Kasumi-1 (cell line): ENCODE measurements around the gene FHAD1.

Experiments
- DNase-seq, 2 experiments: peaks; one replicate each; lab custom pipeline; 2025; lab: John Stamatoyannopoulos, UW

Gene FHAD1

DNA sequence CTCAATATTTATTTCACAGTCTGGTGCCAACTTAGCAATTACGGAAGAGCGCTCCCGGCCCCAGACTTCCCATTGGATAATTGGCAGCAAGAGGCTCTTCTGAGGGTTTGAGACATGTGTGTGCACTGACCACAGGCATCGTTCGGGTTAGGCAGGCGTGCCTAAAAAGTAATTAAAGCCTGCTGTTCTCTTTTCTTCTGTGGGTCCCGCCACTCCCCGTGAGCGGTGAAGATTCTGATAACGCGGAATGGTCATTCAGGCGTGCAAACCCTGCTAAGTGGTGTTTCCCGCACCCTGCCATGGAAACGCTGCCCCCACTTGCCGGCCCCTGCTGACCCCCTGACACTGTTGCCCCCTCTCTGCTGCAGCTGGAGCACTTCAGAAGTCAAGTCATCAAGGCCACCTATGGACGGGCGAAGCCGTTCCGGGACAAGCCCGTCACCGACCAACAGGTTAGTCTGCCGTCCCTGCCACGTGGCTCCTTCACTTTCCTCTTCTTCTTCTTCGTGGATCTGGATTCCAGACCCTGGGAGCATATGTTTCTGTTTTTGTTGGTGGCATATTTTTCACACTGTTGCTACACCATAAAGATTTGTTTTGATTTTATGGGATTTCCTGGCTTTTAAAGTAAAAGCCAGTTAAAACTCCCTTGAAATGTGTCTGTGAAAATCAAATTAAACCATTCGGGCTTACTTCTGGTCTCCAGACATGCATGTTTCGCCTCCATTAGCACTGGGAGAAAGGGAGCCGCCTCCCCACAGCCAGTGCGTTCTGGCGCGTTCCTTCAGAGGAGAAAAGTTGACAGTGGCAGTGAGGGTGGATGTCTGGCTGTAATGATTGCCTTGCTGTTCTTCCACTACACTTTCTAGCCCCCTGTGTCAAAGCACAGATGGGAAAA, 79.9 kb downstream of the FHAD1 start:
- DNase-seq, result no peak

DNA sequence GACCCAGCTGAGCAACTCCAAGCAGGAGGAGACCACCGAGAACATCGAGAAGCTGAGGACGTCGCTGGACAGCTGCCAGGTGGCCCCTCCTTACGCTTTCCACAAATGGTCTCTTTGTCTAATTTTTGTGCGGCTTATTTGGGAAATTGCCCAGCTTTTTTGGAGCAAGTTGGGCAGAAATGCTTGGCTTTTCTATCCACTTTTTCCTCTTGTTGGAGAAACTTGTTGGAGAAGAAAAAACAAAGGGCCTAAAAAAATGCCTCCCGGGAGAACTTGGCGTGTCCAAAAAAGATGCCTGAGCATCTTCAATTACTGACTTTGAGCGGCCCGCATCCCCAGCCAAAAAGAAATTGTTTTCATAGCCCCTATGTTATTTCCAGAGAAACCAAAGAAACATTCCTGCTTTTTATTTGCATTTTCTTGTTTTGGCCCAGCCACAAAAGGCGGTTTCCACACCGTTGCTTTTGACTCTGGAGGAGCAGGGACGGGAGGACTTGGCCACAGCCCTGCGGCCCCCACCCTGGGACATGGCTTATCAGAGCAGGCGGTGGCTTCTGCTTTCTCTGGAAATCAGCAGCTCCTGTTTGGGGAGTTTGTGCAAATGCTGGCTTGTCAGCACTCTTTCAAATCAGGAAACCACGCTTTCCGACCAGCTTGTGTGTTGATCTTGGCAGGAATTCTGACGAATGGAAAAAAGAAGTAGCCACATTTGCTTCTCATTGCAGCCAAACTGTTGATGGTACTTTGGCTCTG, 81.5 kb downstream of the FHAD1 start:
- peak; percentile 76 to 85 for DNase-seq

DNA sequence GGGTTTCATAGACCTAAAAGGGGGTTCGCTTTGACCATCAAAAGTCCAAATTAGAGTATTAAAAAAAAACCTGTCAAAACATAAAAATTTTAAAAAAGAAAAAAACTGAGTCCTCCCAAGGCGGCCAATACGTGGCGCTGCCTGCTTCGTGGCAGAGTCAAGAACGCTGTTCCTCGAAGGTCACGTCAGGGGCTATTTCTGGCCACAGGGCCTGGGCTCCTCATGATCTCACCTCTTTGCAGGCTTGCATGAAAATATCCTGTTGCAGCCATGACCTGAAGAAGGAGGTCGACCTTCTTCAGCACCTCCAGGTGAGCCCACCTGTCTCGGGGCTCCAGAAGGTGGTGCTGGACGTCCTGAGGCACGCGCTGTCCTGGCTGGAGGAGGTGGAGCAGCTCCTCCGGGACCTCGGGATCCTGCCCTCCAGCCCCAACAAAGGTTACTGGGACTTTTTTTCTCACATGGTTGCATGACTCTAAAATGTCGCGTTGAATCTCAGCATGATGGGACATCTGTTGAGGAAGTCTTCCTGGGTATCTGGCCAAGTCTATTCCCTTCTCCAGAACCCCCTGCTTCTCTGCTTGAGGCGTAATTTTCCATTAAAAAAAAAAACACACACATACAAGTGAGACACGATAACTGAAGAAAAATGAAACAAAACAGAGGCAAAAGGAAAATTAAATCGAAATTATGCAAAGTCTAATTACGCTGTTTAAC, 82.2 kb downstream of the FHAD1 start:
- DNase-seq, result peak; percentile 48 to 70

DNA sequence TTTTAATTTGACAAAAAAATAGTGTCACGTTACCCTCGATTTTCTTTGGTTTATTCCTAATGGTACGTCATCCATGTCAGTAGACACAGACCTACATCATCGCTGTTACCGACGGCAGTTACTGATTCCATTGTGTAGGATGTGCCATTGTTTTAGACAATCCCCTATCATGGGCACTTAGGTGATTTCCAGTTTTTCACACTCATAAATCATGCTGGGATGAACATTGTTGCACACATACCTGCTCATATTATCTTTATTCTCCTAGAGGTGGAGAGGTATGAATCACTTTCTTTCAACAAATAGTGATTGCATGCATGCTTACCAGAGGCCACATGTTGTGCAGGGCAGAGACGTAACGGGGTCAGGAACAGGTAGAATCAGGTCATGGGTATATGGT, 83.0 kb downstream of the FHAD1 start:
- DNase-seq, result no peak

DNA sequence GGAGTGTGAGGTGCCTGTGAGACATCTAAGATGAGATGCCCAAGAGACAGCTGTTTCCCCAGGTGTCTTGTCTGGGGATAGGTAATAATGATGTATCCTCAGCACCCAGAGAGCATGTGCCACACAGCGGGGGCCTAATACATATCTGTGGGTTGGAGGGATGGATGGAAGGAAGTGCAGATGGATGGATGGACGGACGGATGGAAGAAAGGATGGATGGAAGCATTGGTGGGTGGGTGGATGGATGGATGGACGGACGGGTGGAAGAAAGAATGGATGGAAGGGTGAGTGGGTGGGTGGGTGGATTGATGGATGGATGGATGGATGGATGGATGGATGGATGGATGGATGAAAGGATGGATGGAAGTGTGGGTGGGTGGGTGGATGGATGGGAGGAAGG, 84.2 kb downstream of the FHAD1 start:
- DNase-seq, result no peak

DNA sequence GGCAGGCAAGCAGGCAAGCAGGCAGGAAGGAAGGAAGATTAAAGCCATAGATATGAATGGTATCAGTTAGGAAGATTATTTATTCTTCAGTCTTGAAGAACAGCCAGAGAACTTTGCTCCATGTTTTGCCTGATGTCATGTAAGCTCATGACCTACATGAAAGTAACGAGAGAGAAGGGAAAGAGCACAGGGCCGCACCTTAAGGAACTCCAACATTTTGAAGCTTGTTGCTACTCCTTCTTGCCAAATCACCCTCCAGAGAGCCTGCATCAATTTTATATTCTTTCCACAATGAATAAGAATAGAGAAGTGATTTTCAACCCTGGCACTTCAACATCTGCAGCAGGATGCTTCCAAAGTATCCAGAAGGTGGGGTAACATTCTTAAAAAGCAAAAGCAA, 84.7 kb downstream of the FHAD1 start:
- DNase-seq, result no peak

DNA sequence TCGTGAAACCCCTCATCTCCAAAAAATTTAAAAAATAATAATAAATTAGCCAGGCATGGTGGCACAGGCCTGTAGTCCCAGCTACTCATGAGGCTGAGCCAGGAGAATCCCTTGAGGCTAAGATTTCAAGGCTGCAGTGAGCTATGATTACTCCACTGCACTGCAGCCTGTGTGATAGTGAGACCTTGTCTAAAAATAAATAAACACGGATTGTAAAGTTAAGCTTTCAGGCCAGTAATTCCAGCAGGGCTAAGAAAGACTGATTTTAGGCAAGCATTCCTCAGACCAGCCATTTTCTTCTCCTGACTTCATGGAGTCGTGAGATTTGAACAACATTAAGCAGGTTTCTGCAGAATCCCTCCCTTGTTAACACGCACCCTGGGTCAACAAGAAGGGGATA, 85.5 kb downstream of the FHAD1 start:
- no peak for DNase-seq

DNA sequence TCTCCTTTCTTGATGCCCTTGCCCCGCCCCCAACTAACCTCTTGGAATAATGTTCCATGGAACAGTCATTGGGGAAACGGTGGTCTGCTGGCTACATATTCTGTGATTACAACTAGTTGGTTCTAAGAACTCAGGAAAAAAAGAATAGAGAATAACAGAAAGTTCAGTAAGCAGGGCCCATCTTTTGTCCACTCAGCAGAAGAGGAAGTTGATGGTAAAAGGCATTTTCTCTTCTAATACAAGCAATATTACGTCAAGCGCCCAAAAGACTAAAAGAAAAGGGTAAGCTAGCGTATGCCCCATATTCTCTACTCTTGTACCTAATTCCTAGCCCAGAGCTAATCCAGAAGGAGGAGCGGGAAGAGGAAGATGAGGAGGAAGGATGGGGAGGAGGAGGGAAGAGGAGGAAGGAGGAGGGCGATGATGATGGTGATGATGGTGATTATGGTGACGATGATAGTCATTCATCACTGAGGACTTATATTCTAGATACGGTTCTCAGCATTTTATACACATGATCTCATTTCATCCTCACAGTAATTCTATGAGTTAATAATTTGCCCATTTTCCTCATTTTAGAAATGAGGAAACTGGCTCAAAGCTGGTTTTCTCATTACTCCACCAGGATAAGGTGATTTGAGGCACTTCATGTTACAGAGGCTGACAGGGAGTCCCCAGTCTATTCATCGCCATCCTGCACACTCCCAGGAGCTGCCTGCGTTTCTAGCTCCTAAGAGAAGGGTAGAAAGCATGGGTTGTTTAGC, 86.1 kb downstream of the FHAD1 start:
- no peak for DNase-seq

DNA sequence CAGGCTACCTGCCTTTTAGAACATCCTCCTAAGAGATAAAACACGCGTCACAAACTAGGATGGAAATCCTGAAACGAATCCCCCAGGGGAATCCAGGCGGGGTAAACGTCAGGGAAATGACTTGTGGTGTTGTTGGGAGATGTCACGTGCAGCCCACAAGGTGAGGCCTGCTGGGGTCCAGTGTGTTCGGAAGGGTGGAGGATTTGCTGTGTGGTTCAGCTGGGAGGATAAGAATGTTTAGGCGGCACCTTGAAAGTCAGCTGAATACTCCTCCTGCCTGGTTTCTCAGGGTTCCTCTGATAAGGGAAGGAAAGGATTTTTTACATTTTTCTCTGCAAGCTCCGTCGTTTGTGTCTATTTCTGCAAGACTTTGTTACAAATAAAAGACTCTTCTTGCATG, 88.0 kb downstream of the FHAD1 start:
- no peak for DNase-seq

DNA sequence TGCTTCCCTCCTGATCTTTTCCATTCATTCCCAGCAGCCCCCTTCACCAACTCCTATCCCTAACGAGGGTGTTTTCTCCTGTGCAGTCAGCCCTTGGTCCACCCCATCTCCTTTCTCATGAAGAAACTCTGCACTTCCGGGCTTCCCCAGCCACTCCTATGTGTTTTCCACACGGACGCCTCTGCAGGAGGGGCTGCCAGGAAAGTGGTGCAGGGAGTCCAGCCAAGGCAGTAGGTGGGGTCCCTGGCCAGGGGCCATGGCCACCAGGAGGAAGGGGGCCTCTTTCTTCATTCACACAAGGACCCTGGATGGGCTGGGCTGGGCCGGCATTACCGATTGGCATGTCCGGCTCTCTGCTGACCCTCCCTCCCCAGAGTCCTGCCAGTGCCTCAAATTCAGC, 89.8 kb downstream of the FHAD1 start:
- no peak for DNase-seq

DNA sequence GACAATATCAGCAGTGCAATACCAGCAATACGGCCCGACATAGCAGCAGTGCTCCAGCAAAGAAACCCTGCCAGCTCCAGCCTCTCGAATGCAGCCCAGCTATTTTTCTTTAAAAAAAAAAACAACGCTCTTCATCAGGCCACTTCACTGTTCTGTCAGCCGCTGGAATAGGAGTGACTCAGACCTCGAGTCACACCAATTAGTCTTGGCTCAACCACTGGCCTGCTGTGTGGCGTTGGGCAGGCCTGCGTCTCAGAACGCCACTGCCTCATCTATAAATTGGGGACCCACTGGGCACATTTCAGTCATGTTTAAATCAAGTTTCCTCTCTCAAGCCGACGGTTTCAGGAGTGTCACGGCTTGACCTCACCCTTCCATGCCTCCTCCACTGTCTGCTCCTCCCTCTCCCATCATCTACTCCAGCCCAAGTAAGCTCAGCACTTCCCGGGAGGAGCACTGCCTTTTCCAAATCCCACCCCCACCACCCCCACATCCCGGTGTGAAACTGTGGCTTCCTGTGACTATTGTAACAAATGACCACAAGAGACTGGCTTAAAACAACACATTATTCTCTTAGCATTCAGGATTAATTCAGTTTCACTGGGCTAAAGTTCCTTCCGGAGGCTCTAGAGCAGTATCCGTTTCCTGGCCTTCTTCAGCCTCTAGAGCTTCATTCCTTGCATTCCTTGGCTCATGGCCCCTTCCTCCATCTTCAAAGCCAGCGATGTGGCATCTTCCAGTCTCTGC, 90.8 kb downstream of the FHAD1 start:
- DNase-seq, result no peak

DNA sequence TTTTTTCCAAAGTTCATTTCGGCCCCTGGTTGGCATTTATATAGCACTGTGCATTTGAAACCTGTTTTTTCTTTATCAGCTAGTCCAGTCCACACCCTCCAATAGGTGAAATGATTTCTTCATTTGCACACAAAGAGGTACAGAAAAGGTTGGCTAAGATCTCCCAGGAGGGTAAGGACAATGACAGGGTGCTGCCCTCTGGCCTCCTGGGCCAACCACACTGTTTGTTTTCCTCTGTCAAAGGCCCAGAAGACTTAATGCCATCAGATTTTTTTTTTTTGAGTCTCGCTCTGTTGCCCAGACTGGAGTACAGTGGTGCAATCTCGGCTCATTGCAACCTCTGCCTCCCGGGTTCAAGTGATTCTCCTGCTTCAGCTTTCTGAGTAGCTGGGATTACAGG, 92.5 kb downstream of the FHAD1 start:
- DNase-seq, result no peak

DNA sequence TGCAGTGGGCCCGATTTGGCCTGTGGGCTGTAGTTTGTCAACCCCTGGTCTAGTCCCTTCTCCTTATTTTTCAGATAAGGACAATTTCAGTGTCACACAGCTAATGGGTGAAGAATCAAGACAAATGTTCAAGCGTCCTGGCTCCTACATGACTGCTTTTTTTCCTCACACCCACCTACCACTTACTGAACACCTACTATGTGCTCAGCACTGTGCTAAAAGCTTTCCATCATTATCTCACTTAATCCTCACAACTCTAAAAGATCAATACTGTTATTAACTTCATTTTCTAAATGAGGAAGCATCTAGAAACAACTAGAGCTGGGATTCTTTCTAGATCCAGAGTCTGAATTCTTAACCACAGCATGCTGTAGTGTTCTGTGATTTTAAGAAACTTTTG, 94.2 kb downstream of the FHAD1 start:
- no peak for DNase-seq

DNA sequence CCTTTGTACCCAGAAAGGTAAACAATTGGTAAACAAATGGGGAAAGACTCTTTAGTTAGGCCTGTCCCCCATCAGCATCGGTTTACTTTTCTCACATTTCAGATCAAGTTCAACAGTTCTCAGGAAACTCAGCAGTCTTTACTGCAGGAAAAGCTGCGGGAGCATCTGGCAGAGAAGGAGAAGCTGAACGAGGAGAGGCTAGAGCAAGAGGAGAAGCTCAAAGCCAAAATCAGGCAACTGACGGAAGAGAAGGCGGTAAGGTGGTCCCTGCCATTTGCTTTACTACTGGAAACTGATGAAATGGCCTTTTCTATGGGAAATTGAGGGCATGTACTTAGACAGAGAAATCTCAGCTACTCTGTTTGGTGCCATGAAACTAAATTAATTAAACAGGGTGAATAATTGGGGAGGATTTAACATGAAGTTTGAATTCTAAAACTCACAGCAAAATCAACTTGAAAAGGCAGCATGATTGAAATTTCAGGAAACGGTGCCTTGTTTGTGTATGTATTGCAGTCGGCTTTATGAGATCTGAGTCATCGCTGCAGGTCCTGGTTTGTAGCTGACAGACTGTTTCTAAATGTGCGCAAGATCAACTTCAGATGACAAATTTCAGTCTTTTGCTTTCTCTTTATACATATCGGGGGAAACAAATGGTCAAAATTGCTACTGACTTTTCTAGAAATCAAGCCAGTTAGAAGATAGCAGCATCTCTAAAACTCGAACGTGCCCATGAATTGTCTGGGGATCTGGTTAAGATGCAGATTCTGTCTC, 94.8 kb downstream of the FHAD1 start:
- no peak for DNase-seq

DNA sequence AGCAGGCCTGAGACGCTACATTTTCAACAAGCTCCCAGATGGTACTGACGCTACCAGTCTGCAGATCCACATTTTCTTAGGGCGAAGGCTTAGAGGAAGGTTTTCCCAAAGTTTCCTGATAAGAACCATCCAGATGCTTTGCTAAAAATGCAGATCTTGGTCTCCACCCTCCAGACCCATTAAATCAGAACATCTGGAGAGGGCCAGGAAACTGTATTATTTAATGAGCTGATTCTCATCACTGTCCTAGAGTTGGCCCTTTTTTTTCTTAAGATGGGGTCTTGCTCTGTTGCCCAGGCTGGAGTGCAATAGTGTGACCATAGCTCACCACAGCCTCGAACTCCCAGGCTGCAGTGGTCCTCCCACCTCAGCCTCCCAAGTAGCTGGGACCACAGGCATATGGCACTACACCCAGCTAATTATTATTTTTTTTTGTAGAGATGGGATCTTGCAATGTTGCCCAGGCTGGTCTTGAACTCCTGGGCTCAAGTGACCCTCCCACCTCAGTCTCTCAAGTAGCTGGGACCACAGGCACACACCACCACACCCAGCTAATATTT, 95.5 kb downstream of the FHAD1 start:
- no peak for DNase-seq

DNA sequence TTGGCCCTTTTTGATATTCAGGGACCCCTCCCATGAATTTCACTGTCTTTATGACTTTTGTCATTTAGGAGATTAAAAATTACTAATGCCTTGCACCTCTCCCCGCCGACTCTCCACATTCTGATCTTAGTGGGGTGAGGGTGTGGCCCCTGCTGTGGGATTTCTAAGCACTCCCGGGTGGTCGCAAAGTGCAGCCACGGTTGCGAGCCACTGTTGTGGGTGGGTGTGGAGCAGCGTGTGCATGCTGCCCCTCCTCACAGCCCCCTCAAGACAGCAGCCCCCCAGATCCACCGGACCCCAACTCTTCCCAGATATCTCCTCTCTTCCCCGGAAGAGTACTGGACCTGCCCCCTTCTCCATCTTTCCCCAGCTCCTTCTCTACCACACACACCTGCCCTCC, 96.1 kb downstream of the FHAD1 start:
- no peak for DNase-seq

DNA sequence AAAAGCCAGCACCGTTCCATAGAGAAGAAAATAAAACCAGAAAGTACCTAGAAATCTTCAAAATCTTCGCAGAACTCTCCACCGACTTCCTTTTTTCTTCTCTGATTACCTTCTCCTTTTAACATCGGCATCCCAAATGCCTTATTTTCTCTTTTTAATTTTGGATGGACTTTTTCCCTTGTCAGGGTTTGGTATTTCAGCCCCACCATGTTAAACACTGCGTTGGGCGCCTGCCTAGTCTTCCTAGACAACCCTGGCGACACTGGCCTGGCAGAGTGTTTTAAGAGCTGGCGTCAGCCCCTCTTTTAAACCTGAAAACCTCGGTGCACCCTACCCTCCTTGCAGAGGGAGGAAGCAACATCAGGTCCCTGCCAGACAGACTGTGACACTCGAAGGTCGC, 96.7 kb downstream of the FHAD1 start:
- DNase-seq, result no peak

DNA sequence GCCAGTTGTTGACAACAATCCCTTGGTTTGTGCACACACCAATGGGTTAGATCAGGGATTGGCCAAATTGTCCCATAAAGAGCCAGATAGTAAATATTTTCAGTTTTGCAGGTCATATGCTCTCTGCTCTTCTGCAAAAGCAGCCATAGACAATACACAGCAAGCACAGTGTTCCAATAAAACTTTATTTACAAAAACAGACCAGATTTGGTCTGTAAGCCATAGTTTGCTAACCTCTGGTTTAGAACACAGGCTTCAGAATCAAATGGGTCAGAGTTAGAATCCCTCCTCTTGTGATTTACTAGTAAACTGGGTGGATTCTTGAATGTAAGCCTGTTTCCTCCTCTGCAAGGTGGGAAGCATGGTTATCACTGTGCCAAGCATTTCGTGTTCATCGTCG, 97.4 kb downstream of the FHAD1 start:
- no peak for DNase-seq

DNA sequence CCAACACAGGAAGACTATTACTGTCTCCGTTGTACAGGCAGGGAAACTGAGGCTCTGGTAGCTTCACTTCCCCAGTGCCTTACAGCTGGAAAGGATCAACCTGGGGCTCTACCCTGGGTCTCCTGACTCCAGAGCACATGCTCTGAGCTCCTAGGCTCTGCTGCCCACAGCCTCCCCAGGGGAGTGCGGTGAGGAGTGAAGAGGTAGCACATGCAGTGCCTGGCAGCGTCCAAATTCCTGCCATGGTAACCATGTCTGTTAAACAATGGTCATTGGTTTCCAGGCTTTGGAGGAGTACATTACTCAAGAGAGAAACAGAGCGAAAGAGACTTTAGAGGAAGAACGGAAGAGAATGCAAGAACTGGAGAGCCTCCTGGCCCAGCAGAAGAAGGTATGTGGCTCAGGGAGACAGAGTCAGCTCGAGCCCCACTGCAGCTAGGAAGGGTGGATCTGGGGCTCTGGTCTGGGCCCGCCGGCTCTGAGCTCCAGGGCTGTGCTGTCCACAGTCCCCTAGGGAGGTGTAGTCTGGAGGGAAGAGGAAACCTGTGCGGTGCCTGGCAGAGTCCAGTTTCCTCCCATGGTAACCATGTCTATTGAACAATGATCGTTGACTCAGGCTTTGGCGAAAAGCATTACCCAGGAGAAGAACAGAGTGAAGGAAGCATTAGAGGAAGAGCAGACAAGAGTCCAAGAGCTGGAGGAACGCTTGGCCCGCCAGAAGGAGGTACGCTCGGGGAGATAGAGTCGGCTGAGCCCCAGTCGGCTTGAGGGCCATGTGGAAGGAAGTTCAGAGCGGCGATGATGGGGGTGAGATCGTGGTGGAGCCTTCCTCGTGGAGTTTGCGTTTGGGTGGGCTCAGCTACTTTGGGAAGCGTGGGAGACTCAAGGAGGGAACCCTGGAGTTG, 98.0 kb downstream of the FHAD1 start:
- DNase-seq, result no peak
